Lower leg skin (tissue), 3 donors: Measurements from ENCODE around the gene SRRM4.

ENCODE experiments used
- CTCF ChIP-seq, 3 donors: fragments of 450-650 bp; IDR thresholded peaks; one replicate each; pipeline ENCODE4 v1.5.1; 2016; ENCODE audit warnings: antibody characterized with exemption in 3 of 3, mild to moderate bottlenecking in 3 of 3, moderate library complexity in 2 of 3
- POLR2A ChIP-seq, 2 donors: fragments of 450-650 bp; IDR thresholded peaks; one replicate each; pipeline ENCODE4 v1.6.1; 2016 to 2017; ENCODE audit warnings: antibody characterized with exemption in 2 of 2, mild to moderate bottlenecking in 1 of 2, moderate library complexity in 1 of 2

GRCh38 chr12:118946256-118946655, 35.1 kb upstream of the SRRM4 start:
- TF ChIP-seq POLR2A (IDR thresholded peaks at IDR 0.05) (no peak), CTCF (IDR thresholded peaks at IDR 0.05) (no peak)
